ENCODE results near the gene SRPK2.
"Not testable (repeated sequence)": the region's sequence is repeated elsewhere in the genome, so short reads cannot be mapped to it uniquely, and the experiment has no call there.

Gene SRPK2

GRCh38 chr7:105295596-105296352 lies 92.9 kb downstream of the SRPK2 start:
- no peak for TF ChIP-seq POLR2AphosphoS5 (IDR thresholded peaks at IDR 0.05; ENCODE audit: low read depth, low read length)
- DNase-seq (ENCODE audit: insufficient read length, low spot score) = no peak
- FAIRE-seq = no peak

- not testable (repeated sequence) for FAIRE-seq; DNase-seq (ENCODE audit: insufficient read length, low spot score)
Observed at GRCh38 chr7:105294482-105294881, 94.2 kb downstream of the SRPK2 start.

GRCh38 chr7:105289704-105290103 lies 99.0 kb downstream of the SRPK2 start:
- FAIRE-seq (no peak), DNase-seq (ENCODE audit: insufficient read length, low spot score) (no peak)
- TF ChIP-seq POLR2A (IDR thresholded peaks at IDR 0.05; ENCODE audit: low read depth, low read length) (no peak), TAF1 (IDR thresholded peaks at IDR 0.05; ENCODE audit: low read depth, low read length) (no peak), POLR2AphosphoS5 (IDR thresholded peaks at IDR 0.05; ENCODE audit: low read depth, low read length) (no peak), PAX5 (IDR thresholded peaks at IDR 0.05; ENCODE audit: insufficient read depth, low read length, severe bottlenecking) (no peak), POU2F2 (IDR thresholded peaks at IDR 0.05; ENCODE audit: low read depth, low read length) (no peak), SPI1 (IDR thresholded peaks at IDR 0.05; ENCODE audit: low read depth, low read length) (no peak)

GRCh38 chr7:105286441-105286840 lies 102.3 kb downstream of the SRPK2 start:
- TF ChIP-seq POLR2AphosphoS5 (IDR thresholded peaks at IDR 0.05; ENCODE audit: low read depth, low read length) (no peak), SPI1 (IDR thresholded peaks at IDR 0.05; ENCODE audit: low read depth, low read length) (no peak), POLR2A (IDR thresholded peaks at IDR 0.05; ENCODE audit: low read depth, low read length) (no peak), POU2F2 (IDR thresholded peaks at IDR 0.05; ENCODE audit: low read depth, low read length) (no peak), PAX5 (IDR thresholded peaks at IDR 0.05; ENCODE audit: insufficient read depth, low read length, severe bottlenecking) (no peak), TAF1 (IDR thresholded peaks at IDR 0.05; ENCODE audit: low read depth, low read length) (no peak)
- no peak for FAIRE-seq
- DNase-seq (ENCODE audit: insufficient read length, low spot score) = no peak

- FAIRE-seq = no peak
- TF ChIP-seq POU2F2 (IDR thresholded peaks at IDR 0.05; ENCODE audit: low read depth, low read length) = no peak
- no peak for TF ChIP-seq SPI1 (IDR thresholded peaks at IDR 0.05; ENCODE audit: low read depth, low read length)
- no peak for TF ChIP-seq POLR2AphosphoS5 (IDR thresholded peaks at IDR 0.05; ENCODE audit: low read depth, low read length)
- no peak for TF ChIP-seq POLR2A (IDR thresholded peaks at IDR 0.05; ENCODE audit: low read depth, low read length)
- TF ChIP-seq TAF1 (IDR thresholded peaks at IDR 0.05; ENCODE audit: low read depth, low read length) = no peak
- TF ChIP-seq PAX5 (IDR thresholded peaks at IDR 0.05; ENCODE audit: insufficient read depth, low read length, severe bottlenecking) = no peak
- no peak for DNase-seq (ENCODE audit: insufficient read length, low spot score)
Observed at GRCh38 chr7:105285118-105285874, 103.4 kb downstream of the SRPK2 start.

- DNase-seq (ENCODE audit: insufficient read length, low spot score) (no peak), FAIRE-seq (no peak)
- TF ChIP-seq POLR2AphosphoS5 (IDR thresholded peaks at IDR 0.05; ENCODE audit: low read depth, low read length) = no peak
- TF ChIP-seq TAF1 (IDR thresholded peaks at IDR 0.05; ENCODE audit: low read depth, low read length) = no peak
- no peak for TF ChIP-seq PAX5 (IDR thresholded peaks at IDR 0.05; ENCODE audit: insufficient read depth, low read length, severe bottlenecking)
Observed at GRCh38 chr7:105284014-105284413, 104.7 kb downstream of the SRPK2 start.

- FAIRE-seq (no peak), DNase-seq (ENCODE audit: insufficient read length, low spot score) (no peak)
- no peak for TF ChIP-seq SPI1 (IDR thresholded peaks at IDR 0.05; ENCODE audit: low read depth, low read length)
- no peak for TF ChIP-seq POLR2AphosphoS5 (IDR thresholded peaks at IDR 0.05; ENCODE audit: low read depth, low read length)
- no peak for TF ChIP-seq TAF1 (IDR thresholded peaks at IDR 0.05; ENCODE audit: low read depth, low read length)
- TF ChIP-seq POLR2A (IDR thresholded peaks at IDR 0.05; ENCODE audit: low read depth, low read length) = no peak
- no peak for TF ChIP-seq PAX5 (IDR thresholded peaks at IDR 0.05; ENCODE audit: insufficient read depth, low read length, severe bottlenecking)
- TF ChIP-seq POU2F2 (IDR thresholded peaks at IDR 0.05; ENCODE audit: low read depth, low read length) = no peak
Observed at GRCh38 chr7:105281966-105282365, 106.8 kb downstream of the SRPK2 start.

GRCh38 chr7:105279688-105280007 lies 109.1 kb downstream of the SRPK2 start:
- no peak for TF ChIP-seq POLR2AphosphoS5 (IDR thresholded peaks at IDR 0.05; ENCODE audit: low read depth, low read length)
- no peak for TF ChIP-seq POLR2A (IDR thresholded peaks at IDR 0.05; ENCODE audit: low read depth, low read length)
- TF ChIP-seq TAF1 (IDR thresholded peaks at IDR 0.05; ENCODE audit: low read depth, low read length) = no peak
- no peak for TF ChIP-seq SPI1 (IDR thresholded peaks at IDR 0.05; ENCODE audit: low read depth, low read length)
- TF ChIP-seq POU2F2 (IDR thresholded peaks at IDR 0.05; ENCODE audit: low read depth, low read length) = no peak
- no peak for TF ChIP-seq PAX5 (IDR thresholded peaks at IDR 0.05; ENCODE audit: insufficient read depth, low read length, severe bottlenecking)
- DNase-seq (ENCODE audit: insufficient read length, low spot score) (no peak), FAIRE-seq (no peak)

- FAIRE-seq (no peak), DNase-seq (ENCODE audit: insufficient read length, low spot score) (no peak)
- TF ChIP-seq POU2F2 (IDR thresholded peaks at IDR 0.05; ENCODE audit: low read depth, low read length) (no peak), POLR2A (IDR thresholded peaks at IDR 0.05; ENCODE audit: low read depth, low read length) (no peak), TAF1 (IDR thresholded peaks at IDR 0.05; ENCODE audit: low read depth, low read length) (no peak), PAX5 (IDR thresholded peaks at IDR 0.05; ENCODE audit: insufficient read depth, low read length, severe bottlenecking) (no peak), SPI1 (IDR thresholded peaks at IDR 0.05; ENCODE audit: low read depth, low read length) (no peak)
Observed at GRCh38 chr7:105278973-105279687, 109.6 kb downstream of the SRPK2 start.

- no peak for DNase-seq (ENCODE audit: insufficient read length, low spot score)
- FAIRE-seq = no peak
- TF ChIP-seq POLR2A (IDR thresholded peaks at IDR 0.05; ENCODE audit: low read depth, low read length) = no peak
- no peak for TF ChIP-seq SPI1 (IDR thresholded peaks at IDR 0.05; ENCODE audit: low read depth, low read length)
- TF ChIP-seq TAF1 (IDR thresholded peaks at IDR 0.05; ENCODE audit: low read depth, low read length) = no peak
- no peak for TF ChIP-seq PAX5 (IDR thresholded peaks at IDR 0.05; ENCODE audit: insufficient read depth, low read length, severe bottlenecking)
- TF ChIP-seq POU2F2 (IDR thresholded peaks at IDR 0.05; ENCODE audit: low read depth, low read length) = no peak
- no peak for TF ChIP-seq POLR2AphosphoS5 (IDR thresholded peaks at IDR 0.05; ENCODE audit: low read depth, low read length)
Observed at GRCh38 chr7:105278565-105278964, 110.2 kb downstream of the SRPK2 start.
